GM12873 (cell line): ENCODE measurements around the gene SDF2.

Experiments
- CTCF ChIP-seq: IDR thresholded peaks from 2 replicates; pipeline ENCODE4 v1.5.1; 2012; ENCODE audit warnings: low read depth, mild to moderate bottlenecking, moderate library complexity, low read length, control low read depth; ENCODE audit not compliant: insufficient read depth; ENCODE audit errors: missing control alignments

Gene SDF2

GRCh38 chr17:28682655-28683054, 20.9 kb upstream of the SDF2 start:
- no peak for TF ChIP-seq CTCF

GRCh38 chr17:28675980-28676379, 14.3 kb upstream of the SDF2 start:
- TF ChIP-seq CTCF, result peak; percentile 52

GRCh38 chr17:28675490-28675889, 13.8 kb upstream of the SDF2 start:
- TF ChIP-seq CTCF, result no peak

- no peak for TF ChIP-seq CTCF
These were observed 8.2 kb upstream of the SDF2 start for GRCh38 chr17:28669918-28670317.

- no peak for TF ChIP-seq CTCF
These were observed 6.2 kb upstream of the SDF2 start for GRCh38 chr17:28667870-28668269.

- TF ChIP-seq CTCF, result no peak
These were observed 4.3 kb upstream of the SDF2 start for GRCh38 chr17:28665994-28666393.

- TF ChIP-seq CTCF, result no peak
These were observed 2.0 kb upstream of the SDF2 start for GRCh38 chr17:28663723-28664122.

- TF ChIP-seq CTCF, result no peak
These were observed 772 bp upstream of the SDF2 start for GRCh38 chr17:28662527-28662829.
